Mesenchymal stem cell (in vitro differentiated cells and primary cell): ENCODE results near the gene KRTAP29-1.

Source experiments
- DNase-seq: peaks from one replicate; pipeline ENCODE4 v3.0.0-alpha.2; 2013
- H2AFZ ChIP-seq: one replicate; pipeline ENCODE4 v1.6.1; 2013; ENCODE audit warnings: low read depth, mild to moderate bottlenecking, control low read depth, inconsistent platforms, low read length, moderate library complexity
- H2AK5ac ChIP-seq: 2 replicates; pipeline ENCODE4 v1.6.1; 2013; ENCODE audit warnings: low read length, moderate library complexity, mild to moderate bottlenecking, inconsistent platforms; ENCODE audit not compliant: severe bottlenecking
- H2BK120ac ChIP-seq: one replicate; pipeline ENCODE4 v1.6.1; 2013; ENCODE audit warnings: low read depth, mild to moderate bottlenecking, inconsistent platforms, low read length, moderate library complexity
- H2BK12ac ChIP-seq, 2 experiments: one replicate each; pipeline ENCODE4 v1.6.1; 2013; ENCODE audit warnings: inconsistent platforms in 2 of 2, low read length in 2 of 2, mild to moderate bottlenecking in 2 of 2, moderate library complexity in 2 of 2, control low read depth in 1 of 2
- H2BK15ac ChIP-seq: one replicate; pipeline ENCODE4 v1.6.1; 2013; ENCODE audit warnings: mild to moderate bottlenecking, low read depth, inconsistent platforms; ENCODE audit not compliant: poor library complexity, severe bottlenecking
- H2BK5ac ChIP-seq: 2 replicates; pipeline ENCODE4 v1.6.1; 2013; ENCODE audit warnings: low read depth, mild to moderate bottlenecking, low read length, control low read depth, inconsistent platforms; ENCODE audit not compliant: poor library complexity, severe bottlenecking
- H3K14ac ChIP-seq, 2 experiments: one replicate each; pipeline ENCODE4 v1.6.1; 2013; ENCODE audit warnings: inconsistent platforms in 2 of 2, low read length in 2 of 2, control low read depth in 1 of 2, mild to moderate bottlenecking in 1 of 2, moderate library complexity in 1 of 2
- H3K18ac ChIP-seq, 2 experiments: one replicate each; pipeline ENCODE4 v1.6.1; 2013; ENCODE audit warnings: inconsistent platforms in 2 of 2, low read length in 2 of 2, control low read depth in 1 of 2, low read depth in 1 of 2, mild to moderate bottlenecking in 1 of 2
- H3K23ac ChIP-seq, 2 experiments: one replicate each; pipeline ENCODE4 v1.6.1; 2013; ENCODE audit warnings: inconsistent platforms in 2 of 2, low read length in 2 of 2, mild to moderate bottlenecking in 2 of 2, moderate library complexity in 2 of 2, control low read depth in 1 of 2
- H3K27ac ChIP-seq: 2 replicates; pipeline ENCODE4 v1.5.1; 2013; ENCODE audit warnings: mild to moderate bottlenecking, moderate library complexity, low read length, control low read depth, inconsistent platforms; ENCODE audit not compliant: poor library complexity, severe bottlenecking
- H3K27me3 ChIP-seq, 2 experiments: 2 replicates each; pipeline versions ENCODE4 v1.6.1 to v1.7.0; 2013; ENCODE audit warnings: low read length in 2 of 2, mild to moderate bottlenecking in 2 of 2, moderate library complexity in 2 of 2, control low read depth in 1 of 2, inconsistent platforms in 1 of 2; ENCODE audit not compliant: control insufficient read depth in 1 of 2, insufficient read depth in 1 of 2
- H3K36me3 ChIP-seq, 2 experiments: 2 replicates each; pipeline versions ENCODE4 v1.6.1 to v1.7.0; 2013; ENCODE audit warnings: low read length in 2 of 2, control low read depth in 1 of 2, inconsistent platforms in 1 of 2, low read depth in 1 of 2, mild to moderate bottlenecking in 1 of 2; ENCODE audit not compliant: insufficient read depth in 2 of 2, control insufficient read depth in 1 of 2
- H3K4ac ChIP-seq, 2 experiments: one replicate each; pipeline ENCODE4 v1.6.1; 2013; ENCODE audit warnings: inconsistent platforms in 2 of 2, low read length in 2 of 2, mild to moderate bottlenecking in 2 of 2, moderate library complexity in 2 of 2, control low read depth in 1 of 2, low read depth in 1 of 2
- H3K4me1 ChIP-seq: 2 replicates; pipeline ENCODE4 v1.6.1; 2013; ENCODE audit warnings: low read depth, low read length, control low read depth; ENCODE audit not compliant: control insufficient read depth, insufficient read depth
- H3K4me2 ChIP-seq: 2 replicates; pipeline ENCODE4 v1.6.1; 2013; ENCODE audit warnings: low read length, mild to moderate bottlenecking, inconsistent platforms; ENCODE audit not compliant: poor library complexity, severe bottlenecking
- H3K4me3 ChIP-seq, 2 experiments: 2 replicates each; pipeline versions ENCODE4 v1.5.1 to v1.7.0; 2013; ENCODE audit warnings: low read length in 2 of 2, mild to moderate bottlenecking in 2 of 2, control low read depth in 1 of 2, low read depth in 1 of 2; ENCODE audit not compliant: insufficient read depth in 1 of 2
- H3K79me1 ChIP-seq: replicated peaks from 2 replicates; pipeline ENCODE4 v1.6.1; 2013; ENCODE audit warnings: mild to moderate bottlenecking, control low read depth, low read length, inconsistent platforms; ENCODE audit not compliant: poor library complexity, severe bottlenecking
- H3K9ac ChIP-seq: 2 replicates; pipeline ENCODE4 v1.7.0; 2013; ENCODE audit warnings: mild to moderate bottlenecking, low read length, moderate library complexity
- H3K9me3 ChIP-seq: 2 replicates; pipeline ENCODE4 v1.7.0; 2013; ENCODE audit warnings: mild to moderate bottlenecking, low read length; ENCODE audit not compliant: control insufficient read depth
- H4K8ac ChIP-seq: one replicate; pipeline ENCODE4 v1.6.1; 2013; ENCODE audit warnings: inconsistent platforms, mild to moderate bottlenecking, low read length, moderate library complexity
- H4K91ac ChIP-seq: one replicate; pipeline ENCODE4 v1.6.1; 2013; ENCODE audit warnings: mild to moderate bottlenecking, low read length, inconsistent platforms
- WGBS: methylation state at CpG from one replicate; pipeline ENCODE4 v1.1.7; 2013; ENCODE audit warnings: mixed read lengths; 5-methylcytosine and 5-hydroxymethylcytosine counted together

The KRTAP29-1 gene

GRCh38 chr17:41294016-41294415 lies 8.6 kb downstream of the KRTAP29-1 start:
- no peak overlapping the region for H3K4me2 ChIP-seq
- no peak for DNase-seq
- H3K27ac ChIP-seq: no peak overlapping the region
- no peak overlapping the region for H2AK5ac ChIP-seq
- no peak overlapping the region for H2AFZ ChIP-seq
- H3K23ac ChIP-seq: no peak overlapping the region
- no peak overlapping the region for H2BK12ac ChIP-seq
- H3K4me1 ChIP-seq: no peaks in the 10 kb centered on the region
- H3K36me3 ChIP-seq: no peaks in the 10 kb centered on the region
- WGBS: 79% methylated on average over 1 of the region's 1 CpG
- no peaks in the 10 kb centered on the region for H3K79me1 ChIP-seq
- H4K8ac ChIP-seq: no peak overlapping the region
- no peak overlapping the region for H3K18ac ChIP-seq
- no peak overlapping the region for H3K14ac ChIP-seq
- no peak overlapping the region for H3K4ac ChIP-seq
- H4K91ac ChIP-seq: no peak overlapping the region
- H3K9ac ChIP-seq: no peak overlapping the region
- no peak overlapping the region for H3K4me3 ChIP-seq
- H2BK15ac ChIP-seq: no peak overlapping the region
- no peak overlapping the region for H2BK120ac ChIP-seq
- no peaks in the 10 kb centered on the region for H3K9me3 ChIP-seq
- H2BK5ac ChIP-seq: no peak overlapping the region
- no peaks in the 10 kb centered on the region for H3K27me3 ChIP-seq

DNA sequence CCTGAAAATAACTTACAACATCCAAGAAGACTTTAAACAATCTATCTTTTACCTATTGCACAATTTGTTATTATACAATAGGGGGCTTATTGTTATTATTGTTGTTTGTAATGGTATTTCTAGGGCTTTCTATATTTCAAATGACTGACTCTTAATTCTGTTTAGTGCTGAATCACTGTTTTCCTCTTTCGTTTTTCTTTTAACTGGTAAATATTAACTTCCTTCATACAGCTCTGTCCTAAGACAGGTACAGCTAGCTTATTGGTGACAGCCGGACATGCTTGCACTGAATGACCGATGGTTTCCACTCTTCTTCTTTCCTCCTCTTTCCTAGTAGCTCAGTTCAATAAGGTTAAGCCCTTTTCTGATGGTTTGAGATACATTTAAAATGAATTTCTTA lies 15.6 kb downstream of the KRTAP29-1 start:
- peaks cover 1% of the 10 kb centered on the region for H3K4me1 ChIP-seq
- H3K4me3 ChIP-seq: no peak overlapping the region
- no peak overlapping the region for H3K14ac ChIP-seq
- H3K27me3 ChIP-seq: no peaks in the 10 kb centered on the region
- H4K8ac ChIP-seq: no peak overlapping the region
- no peak overlapping the region for H3K18ac ChIP-seq
- no peak for DNase-seq
- no peak overlapping the region for H2BK120ac ChIP-seq
- H2BK12ac ChIP-seq: no peak overlapping the region
- H3K79me1 ChIP-seq: no peaks in the 10 kb centered on the region
- H2AFZ ChIP-seq: no peak overlapping the region
- no peaks in the 10 kb centered on the region for H3K36me3 ChIP-seq
- no peaks in the 10 kb centered on the region for H3K9me3 ChIP-seq
- no peak overlapping the region for H3K23ac ChIP-seq
- 91% methylated on average over 2 of the region's 3 CpGs for WGBS
- peak overlapping the region; percentile 52 for H3K27ac ChIP-seq
- H3K4me2 ChIP-seq: no peak overlapping the region
- no peak overlapping the region for H3K9ac ChIP-seq
- H2BK15ac ChIP-seq: no peak overlapping the region
- H3K4ac ChIP-seq: no peak overlapping the region
- H2BK5ac ChIP-seq: no peak overlapping the region
- H2AK5ac ChIP-seq: no peak overlapping the region
- no peak overlapping the region for H4K91ac ChIP-seq

DNA sequence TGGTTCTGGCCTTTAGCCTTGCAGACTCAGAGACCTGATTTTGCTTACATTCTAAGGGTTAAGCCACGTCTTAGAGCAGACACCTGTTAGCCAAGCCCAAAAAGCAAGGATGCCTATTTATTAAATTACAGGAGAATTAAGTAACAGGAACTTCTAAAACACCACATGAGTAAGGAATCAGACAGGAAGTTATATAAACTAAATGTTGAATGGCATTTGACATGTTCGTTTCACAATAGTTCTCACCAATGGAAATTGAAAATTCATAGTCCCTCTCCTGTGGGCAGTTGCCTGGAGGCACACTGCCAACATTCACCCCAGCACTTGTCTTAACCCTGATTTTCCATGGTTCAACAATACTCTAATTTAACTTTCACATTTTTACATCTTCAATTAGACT lies 18.1 kb downstream of the KRTAP29-1 start:
- Histone ChIP-seq H3K27ac (peak overlapping the region; percentile 63), H3K14ac (no peak overlapping the region), H2BK15ac (no peak overlapping the region), H2AK5ac (no peak overlapping the region), H3K9me3 (no peaks in the 10 kb centered on the region), H2AFZ (no peak overlapping the region), H3K27me3 (no peaks in the 10 kb centered on the region), H3K23ac (no peak overlapping the region), H3K18ac (no peak overlapping the region), H3K4ac (no peak overlapping the region), H3K36me3 (no peaks in the 10 kb centered on the region), H2BK120ac (no peak overlapping the region), H3K4me3 (no peak overlapping the region), H2BK12ac (no peak overlapping the region), H4K8ac (no peak overlapping the region), H3K4me2 (no peak overlapping the region), H3K79me1 (no peaks in the 10 kb centered on the region), H4K91ac (no peak overlapping the region), H2BK5ac (no peak overlapping the region), H3K4me1 (peaks cover 1% of the 10 kb centered on the region), H3K9ac (no peak overlapping the region)
- WGBS: 24% methylated on average over 1 of the region's 2 CpGs
- DNase-seq: no peak

DNA sequence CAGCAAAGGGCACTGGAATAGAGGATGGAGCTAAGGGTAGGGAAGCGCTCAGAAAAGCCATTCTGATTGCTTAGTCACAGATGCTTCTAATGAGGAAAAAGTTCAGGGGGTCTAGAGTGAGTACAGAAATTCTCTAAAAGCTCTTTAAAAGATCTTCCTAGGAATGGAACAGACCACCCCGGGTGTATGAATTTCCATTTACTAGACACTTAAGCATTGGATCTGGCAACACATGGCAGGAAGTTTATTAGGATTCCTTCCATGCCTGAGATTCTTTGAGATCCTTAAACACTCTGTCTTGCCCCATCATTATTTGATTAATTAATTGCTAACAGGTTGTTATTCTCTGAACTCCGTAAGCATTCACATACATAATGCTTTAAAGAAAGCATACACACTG lies 18.6 kb downstream of the KRTAP29-1 start:
- H3K4me2 ChIP-seq: no peak overlapping the region
- peak overlapping the region; percentile 83 for H3K27ac ChIP-seq
- H3K23ac ChIP-seq: no peak overlapping the region
- no peak overlapping the region for H3K4me3 ChIP-seq
- no peak overlapping the region for H2AK5ac ChIP-seq
- no peaks in the 10 kb centered on the region for H3K27me3 ChIP-seq
- H3K14ac ChIP-seq: no peak overlapping the region
- H3K18ac ChIP-seq: no peak overlapping the region
- no peak overlapping the region for H3K4ac ChIP-seq
- H3K9me3 ChIP-seq: no peaks in the 10 kb centered on the region
- H3K4me1 ChIP-seq: peaks cover 1% of the 10 kb centered on the region
- no peak overlapping the region for H2BK12ac ChIP-seq
- no peaks in the 10 kb centered on the region for H3K36me3 ChIP-seq
- no peak overlapping the region for H2BK120ac ChIP-seq
- DNase-seq: no peak
- H3K9ac ChIP-seq: no peak overlapping the region
- no peak overlapping the region for H2AFZ ChIP-seq
- no peaks in the 10 kb centered on the region for H3K79me1 ChIP-seq
- H2BK5ac ChIP-seq: peak overlapping the region; percentile 12
- 24% methylated on average over 2 of the region's 3 CpGs for WGBS
- H4K91ac ChIP-seq: no peak overlapping the region
- H2BK15ac ChIP-seq: no peak overlapping the region
- H4K8ac ChIP-seq: no peak overlapping the region
